IMR-90 (cell line): ENCODE results near the gene FLT1.

Experiments
- CEBPB ChIP-seq: IDR thresholded peaks from 2 replicates; pipeline ENCODE4 v1.6.1; 2012; ENCODE audit warnings: low read depth, low read length, improper control_type of control experiment
- CTCF ChIP-seq: conservative IDR thresholded peaks from 2 replicates; pipeline ENCODE4 v1.5.1; 2012; ENCODE audit warnings: mild to moderate bottlenecking, low read depth, low read length, improper control_type of control experiment
- FOS ChIP-seq: fragments of 150-350 bp; IDR thresholded peaks from 2 replicates; pipeline ENCODE4 v1.6.1; 2016; ENCODE audit warnings: low read depth, low read length
- RAD21 ChIP-seq: IDR thresholded peaks from 2 replicates; pipeline ENCODE4 v1.6.1; 2012; ENCODE audit warnings: low read length, improper control_type of control experiment

DNA sequence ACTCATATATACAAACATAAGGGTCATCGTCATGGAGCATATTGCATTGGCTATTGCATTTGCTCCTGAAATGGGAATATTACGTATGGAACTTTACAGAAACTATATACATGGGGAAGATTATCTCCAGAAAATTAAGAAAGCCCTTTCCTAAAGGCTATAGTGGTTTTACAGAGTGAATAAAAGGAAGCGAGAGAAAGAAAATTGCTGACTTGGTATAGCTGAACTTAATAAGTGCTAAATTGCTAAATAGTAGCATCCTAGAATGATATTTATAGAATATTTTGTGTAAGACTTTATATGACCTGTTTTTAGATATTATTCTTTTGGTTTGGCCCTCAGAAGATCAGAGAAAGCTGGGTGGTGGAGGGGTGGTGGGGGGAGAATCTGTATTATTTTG, 114.6 kb downstream of the FLT1 start:
- TF ChIP-seq FOS (no peak), CTCF (no peak), RAD21 (no peak), CEBPB (no peak)
